Loucy (cell line): ENCODE measurements around the gene INPPL1.

ENCODE experiments used
- H2AFZ ChIP-seq: fragments of 200-600 bp; sonication (generic); 2 replicates; pipeline ENCODE4 v1.6.0; 2016; ENCODE audit warnings: antibody characterized with exemption, mild to moderate bottlenecking, low read length, moderate library complexity
- H3F3A ChIP-seq: fragments of 200-600 bp; 2 replicates; pipeline ENCODE4 v1.6.0; 2016; ENCODE audit warnings: antibody characterized with exemption, low read depth, mild to moderate bottlenecking
- H3K27me3 ChIP-seq: fragments of 200-600 bp; sonication (generic); 2 replicates; pipeline ENCODE4 v1.6.1; 2014; ENCODE audit warnings: low read length, mild to moderate bottlenecking; ENCODE audit not compliant: insufficient read depth, poor library complexity, severe bottlenecking
- H3K36me3 ChIP-seq: fragments of 200-600 bp; sonication (generic); 2 replicates; pipeline ENCODE4 v1.6.1; 2016; ENCODE audit warnings: low read length; ENCODE audit not compliant: insufficient read depth
- H3K4me1 ChIP-seq: fragments of 200-600 bp; sonication (generic); 2 replicates; pipeline ENCODE4 v1.5.1; 2014; ENCODE audit warnings: low read length, mild to moderate bottlenecking; ENCODE audit not compliant: insufficient read depth, poor library complexity, severe bottlenecking
- H3K4me2 ChIP-seq: fragments of 200-600 bp; sonication (generic); 2 replicates; pipeline ENCODE4 v1.6.0; 2014; ENCODE audit warnings: antibody characterized with exemption, low read length, low read depth, mild to moderate bottlenecking; ENCODE audit not compliant: poor library complexity, severe bottlenecking
- H3K4me3 ChIP-seq: fragments of 200-600 bp; sonication (generic); 2 replicates; pipeline ENCODE4 v1.5.1; 2014; ENCODE audit warnings: low read length, mild to moderate bottlenecking, mixed read lengths; ENCODE audit not compliant: poor library complexity, severe bottlenecking
- H3K79me2 ChIP-seq: fragments of 200-600 bp; sonication (generic); 2 replicates; pipeline ENCODE4 v1.6.1; 2014; ENCODE audit warnings: low read length; ENCODE audit not compliant: insufficient read depth
- H3K9ac ChIP-seq: fragments of 200-600 bp; sonication (generic); 2 replicates; pipeline ENCODE4 v1.6.0; 2014; ENCODE audit warnings: mild to moderate bottlenecking, low read depth, low read length, moderate library complexity; ENCODE audit not compliant: poor library complexity, severe bottlenecking
- H3K9me2 ChIP-seq: fragments of 200-600 bp; sonication (generic); replicated peaks from 2 replicates; pipeline ENCODE4 v1.6.1; 2016; ENCODE audit warnings: low read depth, low read length, mixed read lengths
- H3K9me3 ChIP-seq: fragments of 200-600 bp; sonication (generic); 2 replicates; pipeline ENCODE4 v1.6.1; 2014; ENCODE audit warnings: mild to moderate bottlenecking, antibody characterized with exemption, low read length, low read depth; ENCODE audit not compliant: insufficient read depth
- H4K20me1 ChIP-seq: fragments of 200-600 bp; sonication (generic); 2 replicates; pipeline ENCODE4 v1.6.0; 2014; ENCODE audit warnings: antibody characterized with exemption, low read length, mild to moderate bottlenecking; ENCODE audit not compliant: insufficient read depth, poor library complexity, severe bottlenecking
- CTCF ChIP-seq: fragments of 200-600 bp; sonication (generic); conservative IDR thresholded peaks from 2 replicates; pipeline ENCODE4 v1.5.1; 2014; ENCODE audit warnings: mild to moderate bottlenecking, antibody characterized with exemption, low read length
- EZH2phosphoT487 ChIP-seq: fragments of 200-600 bp; IDR thresholded peaks from 2 replicates; pipeline ENCODE4 v1.6.1; 2018; ENCODE audit warnings: antibody characterized with exemption, mild to moderate bottlenecking, moderate library complexity, borderline replicate concordance

INPPL1 gene

GRCh38 chr11:72233056-72233772, 8.6 kb downstream of the INPPL1 start:
- Histone ChIP-seq H3K9me3 (no peaks in the 10 kb centered on the region), H3K79me2 (no peaks in the 10 kb centered on the region), H2AFZ (no peak overlapping the region), H3K36me3 (peaks cover 79% of the 10 kb centered on the region; the same call in 1 of the 2 replicates), H3K27me3 (no peaks in the 10 kb centered on the region), H3F3A (peaks cover 3% of the 10 kb centered on the region), H3K9ac (no peak overlapping the region), H4K20me1 (no peaks in the 10 kb centered on the region), H3K4me1 (no peaks in the 10 kb centered on the region), H3K4me2 (no peak overlapping the region), H3K9me2 (no peaks in the 10 kb centered on the region), H3K4me3 (no peak overlapping the region)
- TF ChIP-seq EZH2phosphoT487 (no peak), CTCF (no peak)

- Histone ChIP-seq H4K20me1 (no peaks in the 10 kb centered on the region), H3K27me3 (no peaks in the 10 kb centered on the region), H3K9ac (no peak overlapping the region), H2AFZ (no peak overlapping the region), H3K4me1 (no peaks in the 10 kb centered on the region), H3K79me2 (no peaks in the 10 kb centered on the region), H3K4me2 (no peak overlapping the region), H3K4me3 (no peak overlapping the region), H3F3A (peaks cover 3% of the 10 kb centered on the region), H3K9me3 (no peaks in the 10 kb centered on the region), H3K36me3 (peaks cover 81% of the 10 kb centered on the region; the same call in 1 of the 2 replicates), H3K9me2 (no peaks in the 10 kb centered on the region)
- no peak for TF ChIP-seq CTCF
- no peak for TF ChIP-seq EZH2phosphoT487
Observed at GRCh38 chr11:72233773-72234513, 9.4 kb downstream of the INPPL1 start.

- Histone ChIP-seq H4K20me1 (no peaks in the 10 kb centered on the region), H3K4me1 (no peaks in the 10 kb centered on the region), H3K4me2 (no peak overlapping the region), H3K9me2 (no peaks in the 10 kb centered on the region), H3K4me3 (no peak overlapping the region), H3F3A (peaks cover 3% of the 10 kb centered on the region), H3K36me3 (peaks cover 76% of the 10 kb centered on the region; the same call in 1 of the 2 replicates), H3K79me2 (no peaks in the 10 kb centered on the region), H2AFZ (no peak overlapping the region), H3K27me3 (no peaks in the 10 kb centered on the region), H3K9me3 (no peaks in the 10 kb centered on the region), H3K9ac (no peak overlapping the region)
- no peak for TF ChIP-seq EZH2phosphoT487
- TF ChIP-seq CTCF = no peak
Observed at GRCh38 chr11:72234514-72234830, 9.9 kb downstream of the INPPL1 start.
